ENCODE results near the gene MAP7.

Gene MAP7

GRCh38 chr6:136344420-136344819 is 205.8 kb downstream of the MAP7 start:
- no peak overlapping the region for H4K91ac ChIP-seq (ENCODE audit: low read depth, low read length, poor library complexity)
- H2BK12ac ChIP-seq (ENCODE audit: low read length) = no peak overlapping the region
- H4K8ac ChIP-seq (ENCODE audit: low read depth, low read length) = no peak overlapping the region
- no peak for DNase-seq (ENCODE audit: low spot score)
- no peak overlapping the region for H3K27ac ChIP-seq (replicated peaks; ENCODE audit: low read length)
- no peak overlapping the region for H2AFZ ChIP-seq (ENCODE audit: low read length)
- no peaks in the 10 kb centered on the region for H3K36me3 ChIP-seq (replicated peaks in 1 of 2; ENCODE audit: control insufficient read depth in 2 of 2, insufficient read depth in 2 of 2, low read length in 2 of 2)
- H3K4me2 ChIP-seq (ENCODE audit: insufficient read depth, low read length, poor library complexity, severe bottlenecking) = no peak overlapping the region
- H3K4ac ChIP-seq (ENCODE audit: low read length) = no peak overlapping the region
- H3K9me3 ChIP-seq (replicated peaks in 1 of 2; ENCODE audit: control insufficient read depth in 2 of 2, insufficient read depth in 1 of 2, low read depth in 1 of 2, low read length in 2 of 2) = no peaks in the 10 kb centered on the region
- no peak overlapping the region for H3K9ac ChIP-seq (ENCODE audit: low read depth, low read length, poor library complexity)
- no peak overlapping the region for H3K18ac ChIP-seq (ENCODE audit: low read length)
- no peak overlapping the region for H3K14ac ChIP-seq (ENCODE audit: low read length)
- H3K27me3 ChIP-seq (ENCODE audit: control insufficient read depth in 3 of 3, insufficient read depth in 3 of 3, low read depth in 1 of 3, low read length in 3 of 3) = no peaks in the 10 kb centered on the region
- WGBS, 2 donors (ENCODE audit: extremely low coverage in 2 of 2, insufficient read length in 2 of 2, insufficient replicate concordance in 1 of 2) = no CpG with 5 or more reads among the region's 2 CpGs
- no peak overlapping the region for H3K4me3 ChIP-seq (ENCODE audit: low read length in 2 of 2)
- H2BK120ac ChIP-seq (ENCODE audit: low read depth, low read length) = no peak overlapping the region
- no peak overlapping the region for H2BK5ac ChIP-seq (ENCODE audit: low read length)
- no peaks in the 10 kb centered on the region for H3K79me1 ChIP-seq (ENCODE audit: low read depth, low read length)
- H2AK5ac ChIP-seq (ENCODE audit: low read depth, low read length) = no peak overlapping the region
- H3K4me1 ChIP-seq (ENCODE audit: control insufficient read depth in 2 of 2, insufficient read depth in 1 of 2, low read depth in 1 of 2, low read length in 2 of 2) = no peaks in the 10 kb centered on the region
- no peak overlapping the region for H3K23ac ChIP-seq (ENCODE audit: low read depth, low read length, poor library complexity)
- H2BK15ac ChIP-seq (ENCODE audit: low read length) = no peak overlapping the region

- Histone ChIP-seq H2BK12ac (ENCODE audit: low read length) (no peak overlapping the region), H2AK5ac (ENCODE audit: low read depth, low read length) (no peak overlapping the region), H2AFZ (ENCODE audit: low read length) (no peak overlapping the region), H4K91ac (ENCODE audit: low read depth, low read length, poor library complexity) (no peak overlapping the region), H2BK15ac (ENCODE audit: low read length) (no peak overlapping the region), H3K4me3 (ENCODE audit: low read length in 2 of 2) (no peak overlapping the region), H3K79me1 (ENCODE audit: low read depth, low read length) (no peaks in the 10 kb centered on the region), H3K4me1 (ENCODE audit: control insufficient read depth in 2 of 2, insufficient read depth in 1 of 2, low read depth in 1 of 2, low read length in 2 of 2) (no peaks in the 10 kb centered on the region), H4K8ac (ENCODE audit: low read depth, low read length) (no peak overlapping the region), H3K9me3 (replicated peaks in 1 of 2; ENCODE audit: control insufficient read depth in 2 of 2, insufficient read depth in 1 of 2, low read depth in 1 of 2, low read length in 2 of 2) (no peaks in the 10 kb centered on the region), H2BK120ac (ENCODE audit: low read depth, low read length) (no peak overlapping the region), H3K9ac (ENCODE audit: low read depth, low read length, poor library complexity) (no peak overlapping the region), H3K23ac (ENCODE audit: low read depth, low read length, poor library complexity) (no peak overlapping the region), H3K4ac (ENCODE audit: low read length) (no peak overlapping the region), H3K36me3 (replicated peaks in 1 of 2; ENCODE audit: control insufficient read depth in 2 of 2, insufficient read depth in 2 of 2, low read length in 2 of 2) (no peaks in the 10 kb centered on the region), H3K14ac (ENCODE audit: low read length) (no peak overlapping the region), H3K4me2 (ENCODE audit: insufficient read depth, low read length, poor library complexity, severe bottlenecking) (no peak overlapping the region), H3K18ac (ENCODE audit: low read length) (no peak overlapping the region), H3K27ac (replicated peaks; ENCODE audit: low read length) (no peak overlapping the region), H3K27me3 (ENCODE audit: control insufficient read depth in 3 of 3, insufficient read depth in 3 of 3, low read depth in 1 of 3, low read length in 3 of 3) (no peaks in the 10 kb centered on the region), H2BK5ac (ENCODE audit: low read length) (no peak overlapping the region)
- DNase-seq (ENCODE audit: low spot score) = no peak
- no CpG with 5 or more reads among the region's 1 CpG for WGBS, 2 donors (ENCODE audit: extremely low coverage in 2 of 2, insufficient read length in 2 of 2, insufficient replicate concordance in 1 of 2)
Measured at GRCh38 chr6:136343700-136344099, 206.5 kb downstream of the MAP7 start.

GRCh38 chr6:136343275-136343674 is 206.9 kb downstream of the MAP7 start:
- H2BK5ac ChIP-seq (ENCODE audit: low read length) = no peak overlapping the region
- H3K4me3 ChIP-seq (ENCODE audit: low read length in 2 of 2) = no peak overlapping the region
- no peak overlapping the region for H4K91ac ChIP-seq (ENCODE audit: low read depth, low read length, poor library complexity)
- H2BK15ac ChIP-seq (ENCODE audit: low read length) = no peak overlapping the region
- no peak overlapping the region for H2AFZ ChIP-seq (ENCODE audit: low read length)
- no peak overlapping the region for H2BK120ac ChIP-seq (ENCODE audit: low read depth, low read length)
- H3K4ac ChIP-seq (ENCODE audit: low read length) = no peak overlapping the region
- no peak for DNase-seq (ENCODE audit: low spot score)
- H3K79me1 ChIP-seq (ENCODE audit: low read depth, low read length) = no peaks in the 10 kb centered on the region
- no peaks in the 10 kb centered on the region for H3K36me3 ChIP-seq (replicated peaks in 1 of 2; ENCODE audit: control insufficient read depth in 2 of 2, insufficient read depth in 2 of 2, low read length in 2 of 2)
- no CpG with 5 or more reads among the region's 2 CpGs for WGBS, 2 donors (ENCODE audit: extremely low coverage in 2 of 2, insufficient read length in 2 of 2, insufficient replicate concordance in 1 of 2)
- no peaks in the 10 kb centered on the region for H3K9me3 ChIP-seq (replicated peaks in 1 of 2; ENCODE audit: control insufficient read depth in 2 of 2, insufficient read depth in 1 of 2, low read depth in 1 of 2, low read length in 2 of 2)
- no peak overlapping the region for H3K14ac ChIP-seq (ENCODE audit: low read length)
- no peak overlapping the region for H2BK12ac ChIP-seq (ENCODE audit: low read length)
- no peak overlapping the region for H3K18ac ChIP-seq (ENCODE audit: low read length)
- no peak overlapping the region for H4K8ac ChIP-seq (ENCODE audit: low read depth, low read length)
- H3K4me2 ChIP-seq (ENCODE audit: insufficient read depth, low read length, poor library complexity, severe bottlenecking) = no peak overlapping the region
- H3K4me1 ChIP-seq (ENCODE audit: control insufficient read depth in 2 of 2, insufficient read depth in 1 of 2, low read depth in 1 of 2, low read length in 2 of 2) = no peaks in the 10 kb centered on the region
- H3K27me3 ChIP-seq (ENCODE audit: control insufficient read depth in 3 of 3, insufficient read depth in 3 of 3, low read depth in 1 of 3, low read length in 3 of 3) = no peaks in the 10 kb centered on the region
- H3K27ac ChIP-seq (replicated peaks; ENCODE audit: low read length) = no peak overlapping the region
- no peak overlapping the region for H2AK5ac ChIP-seq (ENCODE audit: low read depth, low read length)
- no peak overlapping the region for H3K9ac ChIP-seq (ENCODE audit: low read depth, low read length, poor library complexity)
- H3K23ac ChIP-seq (ENCODE audit: low read depth, low read length, poor library complexity) = no peak overlapping the region

- Histone ChIP-seq H3K23ac (ENCODE audit: low read depth, low read length, poor library complexity) (no peak overlapping the region), H3K36me3 (replicated peaks in 1 of 2; ENCODE audit: control insufficient read depth in 2 of 2, insufficient read depth in 2 of 2, low read length in 2 of 2) (no peaks in the 10 kb centered on the region), H3K9me3 (replicated peaks in 1 of 2; ENCODE audit: control insufficient read depth in 2 of 2, insufficient read depth in 1 of 2, low read depth in 1 of 2, low read length in 2 of 2) (no peaks in the 10 kb centered on the region), H3K14ac (ENCODE audit: low read length) (no peak overlapping the region), H3K4me1 (ENCODE audit: control insufficient read depth in 2 of 2, insufficient read depth in 1 of 2, low read depth in 1 of 2, low read length in 2 of 2) (no peaks in the 10 kb centered on the region), H4K8ac (ENCODE audit: low read depth, low read length) (no peak overlapping the region), H3K4me3 (ENCODE audit: low read length in 2 of 2) (no peak overlapping the region), H3K79me1 (ENCODE audit: low read depth, low read length) (no peaks in the 10 kb centered on the region), H3K4ac (ENCODE audit: low read length) (no peak overlapping the region), H3K9ac (ENCODE audit: low read depth, low read length, poor library complexity) (no peak overlapping the region), H2BK12ac (ENCODE audit: low read length) (no peak overlapping the region), H2BK5ac (ENCODE audit: low read length) (no peak overlapping the region), H3K27ac (replicated peaks; ENCODE audit: low read length) (no peak overlapping the region), H2BK120ac (ENCODE audit: low read depth, low read length) (no peak overlapping the region), H3K4me2 (ENCODE audit: insufficient read depth, low read length, poor library complexity, severe bottlenecking) (no peak overlapping the region), H2BK15ac (ENCODE audit: low read length) (no peak overlapping the region), H2AFZ (ENCODE audit: low read length) (no peak overlapping the region), H2AK5ac (ENCODE audit: low read depth, low read length) (no peak overlapping the region), H3K27me3 (ENCODE audit: control insufficient read depth in 3 of 3, insufficient read depth in 3 of 3, low read depth in 1 of 3, low read length in 3 of 3) (no peaks in the 10 kb centered on the region), H4K91ac (ENCODE audit: low read depth, low read length, poor library complexity) (no peak overlapping the region), H3K18ac (ENCODE audit: low read length) (no peak overlapping the region)
- no peak for DNase-seq (ENCODE audit: low spot score)
- no CpG with 5 or more reads among the region's 3 CpGs for WGBS, 2 donors (ENCODE audit: extremely low coverage in 2 of 2, insufficient read length in 2 of 2, insufficient replicate concordance in 1 of 2)
Measured at GRCh38 chr6:136341967-136342366, 208.3 kb downstream of the MAP7 start.
